ENCODE results near the gene COL3A1. TPM values are rescaled to one million over a fixed set of nuclear protein-coding genes. Genes with fewer than 3 reads are reported as not detected.

COL3A1 gene
- total RNA-seq, 1 experiment from 2014 or later = not detected

DNA sequence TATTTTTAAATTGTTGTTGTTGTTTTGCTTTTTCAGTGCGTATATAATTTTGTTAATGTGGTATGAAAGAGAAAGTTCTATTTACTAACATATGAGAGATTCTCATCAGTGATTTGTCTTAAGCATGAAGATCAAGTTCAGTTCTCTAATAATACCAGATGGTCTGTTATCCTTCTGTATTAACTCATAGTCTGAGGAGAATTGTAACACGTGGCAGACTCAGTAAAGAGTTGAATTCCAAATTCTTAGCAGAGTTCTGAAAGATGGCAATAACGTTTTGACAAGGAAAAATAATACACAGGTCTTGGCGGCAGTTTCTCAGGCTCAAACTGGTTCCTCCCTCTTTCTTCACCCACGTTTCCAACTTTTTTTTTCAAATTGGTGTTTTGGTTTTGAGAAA lies 17.2 kb upstream of the COL3A1 start:
- TF ChIP-seq, protein P1, sequence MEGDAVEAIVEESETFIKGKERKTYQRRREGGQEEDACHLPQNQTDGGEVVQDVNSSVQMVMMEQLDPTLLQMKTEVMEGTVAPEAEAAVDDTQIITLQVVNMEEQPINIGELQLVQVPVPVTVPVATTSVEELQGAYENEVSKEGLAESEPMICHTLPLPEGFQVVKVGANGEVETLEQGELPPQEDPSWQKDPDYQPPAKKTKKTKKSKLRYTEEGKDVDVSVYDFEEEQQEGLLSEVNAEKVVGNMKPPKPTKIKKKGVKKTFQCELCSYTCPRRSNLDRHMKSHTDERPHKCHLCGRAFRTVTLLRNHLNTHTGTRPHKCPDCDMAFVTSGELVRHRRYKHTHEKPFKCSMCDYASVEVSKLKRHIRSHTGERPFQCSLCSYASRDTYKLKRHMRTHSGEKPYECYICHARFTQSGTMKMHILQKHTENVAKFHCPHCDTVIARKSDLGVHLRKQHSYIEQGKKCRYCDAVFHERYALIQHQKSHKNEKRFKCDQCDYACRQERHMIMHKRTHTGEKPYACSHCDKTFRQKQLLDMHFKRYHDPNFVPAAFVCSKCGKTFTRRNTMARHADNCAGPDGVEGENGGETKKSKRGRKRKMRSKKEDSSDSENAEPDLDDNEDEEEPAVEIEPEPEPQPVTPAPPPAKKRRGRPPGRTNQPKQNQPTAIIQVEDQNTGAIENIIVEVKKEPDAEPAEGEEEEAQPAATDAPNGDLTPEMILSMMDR (conservative IDR thresholded peaks at IDR 0.05) = no peak
- no peak for TF ChIP-seq EZH2 (IDR thresholded peaks at IDR 0.05; ENCODE audit: low read depth)
- Histone ChIP-seq H3K4me2 (no peak overlapping the region), H3K4me1 (replicated peaks; ENCODE audit: insufficient read depth) (no peaks in the 10 kb centered on the region), H3K79me2 (ENCODE audit: low read depth) (no peaks in the 10 kb centered on the region), H3K9me3 (ENCODE audit: insufficient read depth, low read depth) (no peaks in the 10 kb centered on the region), H3K4me3 (no peak overlapping the region), H3K27ac (no peak overlapping the region), H3K36me3 (ENCODE audit: low read depth) (no peaks in the 10 kb centered on the region), H3K27me3 (ENCODE audit: insufficient read depth, low read depth) (no peaks in the 10 kb centered on the region), H3F3A (ENCODE audit: insufficient read depth, low read depth) (no peaks in the 10 kb centered on the region), H2AFZ (no peak overlapping the region), H4K20me1 (ENCODE audit: insufficient read depth) (no peaks in the 10 kb centered on the region), H3K9me2 (ENCODE audit: insufficient read depth) (no peaks in the 10 kb centered on the region)
- no peak for DNase-seq
- no TSS peak for BruUV-seq (replicated peaks)
- CTCF ChIA-PET = no interaction called here
- intact Hi-C loops (cut with micrococcal nuclease; ENCODE audit: unreplicated experiment) = no loop called here
- POLR2A ChIA-PET (ENCODE audit: unreplicated experiment) = no interaction called here

DNA sequence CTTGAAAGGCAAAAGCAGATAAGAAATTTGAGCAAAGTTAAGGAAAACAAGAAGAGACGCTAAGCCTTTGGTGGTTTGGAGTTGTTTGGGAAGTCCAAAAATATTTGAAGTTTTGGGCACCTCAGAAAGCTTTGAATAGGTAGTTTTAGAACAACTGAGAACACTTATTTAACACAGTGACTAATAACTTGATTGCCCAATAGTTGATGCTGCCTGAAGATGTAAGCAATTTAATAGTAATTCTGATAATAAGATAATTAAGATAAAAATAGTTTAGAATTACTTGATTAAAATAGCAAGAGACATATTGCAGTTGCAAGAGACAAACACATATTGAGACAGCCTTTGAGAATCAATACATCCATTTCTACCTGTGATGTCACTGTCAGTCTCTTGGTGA lies 16.5 kb upstream of the COL3A1 start:
- TF ChIP-seq, protein P1 (conservative IDR thresholded peaks at IDR 0.05) = no peak
- Histone ChIP-seq H3K36me3 (ENCODE audit: low read depth) (no peaks in the 10 kb centered on the region), H3F3A (ENCODE audit: insufficient read depth, low read depth) (no peaks in the 10 kb centered on the region), H3K4me1 (replicated peaks; ENCODE audit: insufficient read depth) (no peaks in the 10 kb centered on the region), H3K9me3 (ENCODE audit: insufficient read depth, low read depth) (no peaks in the 10 kb centered on the region), H3K4me3 (no peak overlapping the region), H4K20me1 (ENCODE audit: insufficient read depth) (no peaks in the 10 kb centered on the region), H3K27me3 (ENCODE audit: insufficient read depth, low read depth) (no peaks in the 10 kb centered on the region), H2AFZ (no peak overlapping the region), H3K4me2 (no peak overlapping the region), H3K79me2 (ENCODE audit: low read depth) (no peaks in the 10 kb centered on the region), H3K27ac (no peak overlapping the region), H3K9me2 (ENCODE audit: insufficient read depth) (no peaks in the 10 kb centered on the region)
- ChIA-PET POLR2A (ENCODE audit: unreplicated experiment) (no interaction called here), CTCF (no interaction called here)
- no peak for DNase-seq
- intact Hi-C loops (cut with micrococcal nuclease; ENCODE audit: unreplicated experiment) = no loop called here
- BruUV-seq (replicated peaks) = no TSS peak

DNA sequence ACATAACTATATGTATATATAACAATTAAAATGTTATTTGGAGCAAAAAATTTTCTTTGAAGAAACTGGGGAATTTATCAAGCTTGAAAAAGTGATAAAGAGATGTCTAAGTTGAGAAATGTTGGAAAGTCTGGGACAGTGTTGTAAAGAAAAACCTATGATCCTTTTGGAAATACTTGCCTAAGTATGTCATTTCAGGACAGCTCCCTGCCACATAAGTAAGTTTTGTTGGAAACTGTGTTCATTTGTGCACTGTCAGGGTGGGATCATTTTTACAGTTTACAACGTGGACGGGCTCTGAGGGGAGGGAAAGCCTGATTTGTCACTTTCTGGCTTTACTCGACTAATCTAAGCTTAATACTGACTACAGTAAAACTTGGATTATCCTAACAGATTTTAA lies 10.4 kb upstream of the COL3A1 start:
- Histone ChIP-seq H3K9me3 (ENCODE audit: insufficient read depth, low read depth) (no peaks in the 10 kb centered on the region), H3K27me3 (ENCODE audit: insufficient read depth, low read depth) (no peaks in the 10 kb centered on the region), H3K4me1 (replicated peaks; ENCODE audit: insufficient read depth) (no peaks in the 10 kb centered on the region), H3K36me3 (ENCODE audit: low read depth) (no peaks in the 10 kb centered on the region), H3K4me3 (no peak overlapping the region), H3K27ac (no peak overlapping the region), H3K4me2 (no peak overlapping the region), H3F3A (ENCODE audit: insufficient read depth, low read depth) (no peaks in the 10 kb centered on the region), H3K79me2 (ENCODE audit: low read depth) (no peaks in the 10 kb centered on the region), H3K9me2 (ENCODE audit: insufficient read depth) (no peaks in the 10 kb centered on the region), H2AFZ (no peak overlapping the region), H4K20me1 (ENCODE audit: insufficient read depth) (no peaks in the 10 kb centered on the region)
- intact Hi-C loops (cut with micrococcal nuclease; ENCODE audit: unreplicated experiment) = no loop called here
- no peak for DNase-seq
- ChIA-PET CTCF (no interaction called here), POLR2A (ENCODE audit: unreplicated experiment) (no interaction called here)
- no TSS peak for BruUV-seq (replicated peaks)
- TF ChIP-seq EZH2 (IDR thresholded peaks at IDR 0.05; ENCODE audit: low read depth) = no peak
- TF ChIP-seq, protein P1 (conservative IDR thresholded peaks at IDR 0.05) = no peak
